Activated T-helper 2 cell treated with anti-CD3 and anti-CD28 coated beads, Interferon-gamma antibody, Interleukin-2, Interleukin-4, amounts not matched to agents 10 μg/mL and 5 μg/mL and 100 μg/mL, durations not matched to agents 14 hours and 24 hours and 36 hours (primary cell): ENCODE results near the gene OPN1SW. TPM values are rescaled to one million over a fixed set of nuclear protein-coding genes. Genes with fewer than 3 reads are reported as not detected.

Experiments used
- DNase-seq: peaks from one replicate; pipeline ENCODE4 v3.0.0; 2021; ENCODE audit warnings: low spot score
- H3K27ac Mint-ChIP-seq: one replicate; pipeline ENCODE4 v1.8.0; 2021; ENCODE audit warnings: mixed read lengths
- H3K27me3 Mint-ChIP-seq: one replicate; pipeline ENCODE4 v1.8.0; 2021; ENCODE audit warnings: low read depth, mixed read lengths
- H3K36me3 Mint-ChIP-seq: one replicate; pipeline ENCODE4 v1.8.0; 2021; ENCODE audit warnings: low read depth, mixed read lengths
- H3K4me1 Mint-ChIP-seq: one replicate; pipeline ENCODE4 v1.8.0; 2021; ENCODE audit warnings: low read depth, mixed read lengths
- H3K4me3 Mint-ChIP-seq: one replicate; pipeline ENCODE4 v1.8.0; 2021; ENCODE audit warnings: low read depth, mild to moderate bottlenecking, moderate library complexity, mixed read lengths
- H3K9me3 Mint-ChIP-seq: one replicate; pipeline ENCODE4 v1.8.0; 2021; ENCODE audit warnings: mixed read lengths
- intact Hi-C: fragments of 100-400 bp; cut with micrococcal nuclease; formaldehyde crosslinking; loops from one replicate; pipeline ENCODE4 v1.15.1; 2023
- total RNA-seq: library from RNA; stranded (reverse); gene quantifications from 2 replicates; pipeline ENCODE4 v1.2.3, GENCODE V29; 2022

Gene OPN1SW
- total RNA-seq, 1 donor from 2014 or later = not detected

GRCh38 chr7:128734890-128735289 is 40.7 kb downstream of the OPN1SW start:
- no peaks in the 10 kb centered on the region for H3K36me3 Mint-ChIP-seq
- H3K27ac Mint-ChIP-seq = no peak overlapping the region
- peaks cover 9% of the 10 kb centered on the region for H3K4me1 Mint-ChIP-seq
- no peaks in the 10 kb centered on the region for H3K9me3 Mint-ChIP-seq
- H3K4me3 Mint-ChIP-seq = no peak overlapping the region
- intact Hi-C loops = loop anchor here (5.0 kb wide), 1 partner anchor 57 kb away; the partner anchor contains the start of gene CCDC136
- no peak for DNase-seq
- H3K27me3 Mint-ChIP-seq = peaks cover 12% of the 10 kb centered on the region

- Mint-ChIP-seq H3K4me3 (no peak overlapping the region), H3K27me3 (peaks cover 12% of the 10 kb centered on the region), H3K9me3 (no peaks in the 10 kb centered on the region), H3K4me1 (peaks cover 4% of the 10 kb centered on the region), H3K36me3 (no peaks in the 10 kb centered on the region), H3K27ac (no peak overlapping the region)
- intact Hi-C loops = no loop called here
- no peak for DNase-seq
These were observed 42.3 kb downstream of the OPN1SW start for GRCh38 chr7:128733278-128733645.

- no peaks in the 10 kb centered on the region for H3K36me3 Mint-ChIP-seq
- intact Hi-C loops = no loop called here
These were observed 42.9 kb downstream of the OPN1SW start for GRCh38 chr7:128732521-128733277.

GRCh38 chr7:128731184-128731583 is 44.4 kb downstream of the OPN1SW start:
- Mint-ChIP-seq H3K36me3 (no peaks in the 10 kb centered on the region), H3K9me3 (no peaks in the 10 kb centered on the region), H3K4me3 (no peak overlapping the region), H3K27me3 (peaks cover 12% of the 10 kb centered on the region), H3K27ac (no peak overlapping the region), H3K4me1 (no peaks in the 10 kb centered on the region)
- intact Hi-C loops = no loop called here
- no peak for DNase-seq

More at GRCh38 chr7:128732521-128733277, 42.9 kb downstream of the OPN1SW start:
- Mint-ChIP-seq H3K4me3 (no peak overlapping the region), H3K27me3 (peaks cover 12% of the 10 kb centered on the region), H3K9me3 (no peaks in the 10 kb centered on the region), H3K27ac (no peak overlapping the region), H3K4me1 (no peaks in the 10 kb centered on the region)
- no peak for DNase-seq

GRCh38 chr7:128729494-128729893 is 46.1 kb downstream of the OPN1SW start:
- Mint-ChIP-seq H3K4me3 (no peak overlapping the region), H3K9me3 (no peaks in the 10 kb centered on the region), H3K4me1 (no peaks in the 10 kb centered on the region), H3K36me3 (no peaks in the 10 kb centered on the region), H3K27ac (no peak overlapping the region), H3K27me3 (peaks cover 22% of the 10 kb centered on the region)
- intact Hi-C loops = no loop called here
- DNase-seq = no peak

- no peak overlapping the region for H3K4me3 Mint-ChIP-seq
- intact Hi-C loops = no loop called here
- no peaks in the 10 kb centered on the region for H3K36me3 Mint-ChIP-seq
- no peaks in the 10 kb centered on the region for H3K4me1 Mint-ChIP-seq
- H3K9me3 Mint-ChIP-seq = no peaks in the 10 kb centered on the region
- peaks cover 25% of the 10 kb centered on the region for H3K27me3 Mint-ChIP-seq
- H3K27ac Mint-ChIP-seq = no peak overlapping the region
- no peak for DNase-seq
These were observed 47.0 kb downstream of the OPN1SW start for GRCh38 chr7:128728598-128728997.

GRCh38 chr7:128727239-128727638 is 48.4 kb downstream of the OPN1SW start:
- peaks cover 25% of the 10 kb centered on the region for H3K27me3 Mint-ChIP-seq
- no peaks in the 10 kb centered on the region for H3K4me1 Mint-ChIP-seq
- H3K9me3 Mint-ChIP-seq = no peaks in the 10 kb centered on the region

GRCh38 chr7:128726737-128727072 is 48.9 kb downstream of the OPN1SW start:
- Mint-ChIP-seq H3K4me1 (no peaks in the 10 kb centered on the region), H3K9me3 (no peaks in the 10 kb centered on the region), H3K27me3 (peaks cover 25% of the 10 kb centered on the region), H3K4me3 (no peak overlapping the region), H3K36me3 (no peaks in the 10 kb centered on the region), H3K27ac (no peak overlapping the region)
- DNase-seq = no peak
- intact Hi-C loops = no loop called here

More at GRCh38 chr7:128727239-128727638, 48.4 kb downstream of the OPN1SW start:
- DNase-seq = no peak
- H3K27ac Mint-ChIP-seq = no peak overlapping the region
- intact Hi-C loops = no loop called here
- H3K36me3 Mint-ChIP-seq = no peaks in the 10 kb centered on the region
- no peak overlapping the region for H3K4me3 Mint-ChIP-seq

- no peak overlapping the region for H3K4me3 Mint-ChIP-seq
- H3K27me3 Mint-ChIP-seq = peaks cover 25% of the 10 kb centered on the region
- H3K9me3 Mint-ChIP-seq = no peaks in the 10 kb centered on the region
- no peak for DNase-seq
- no peak overlapping the region for H3K27ac Mint-ChIP-seq
- no peaks in the 10 kb centered on the region for H3K4me1 Mint-ChIP-seq
- intact Hi-C loops = no loop called here
- H3K36me3 Mint-ChIP-seq = no peaks in the 10 kb centered on the region
These were observed 49.4 kb downstream of the OPN1SW start for GRCh38 chr7:128726059-128726736.

GRCh38 chr7:128725531-128725930 is 50.1 kb downstream of the OPN1SW start:
- intact Hi-C loops = no loop called here
- no peaks in the 10 kb centered on the region for H3K36me3 Mint-ChIP-seq
- peaks cover 26% of the 10 kb centered on the region for H3K27me3 Mint-ChIP-seq
- no peak overlapping the region for H3K27ac Mint-ChIP-seq
- no peak overlapping the region for H3K4me3 Mint-ChIP-seq
- H3K9me3 Mint-ChIP-seq = no peaks in the 10 kb centered on the region
- DNase-seq = no peak
- H3K4me1 Mint-ChIP-seq = no peaks in the 10 kb centered on the region

- DNase-seq = no peak
- Mint-ChIP-seq H3K9me3 (no peaks in the 10 kb centered on the region), H3K27ac (no peak overlapping the region), H3K27me3 (peaks cover 26% of the 10 kb centered on the region), H3K36me3 (no peaks in the 10 kb centered on the region), H3K4me1 (no peaks in the 10 kb centered on the region), H3K4me3 (no peak overlapping the region)
- intact Hi-C loops = no loop called here
These were observed 50.9 kb downstream of the OPN1SW start for GRCh38 chr7:128724743-128725142.
